GM12878 (cell line): ENCODE measurements around the gene GAGE10. TPM values are rescaled to one million over a fixed set of nuclear protein-coding genes. Genes with fewer than 3 reads are reported as not detected.

ENCODE experiments used
- polyA plus RNA-seq, 11 experiments: library from polyadenylated mRNA; depleted of rRNA in 4 of 11; unstranded in 6 of 11; stranded (reverse) in 5 of 11; fragments of >200 nt; fragmentation: Nextera tagmentation in 4 of 11; fragmentation: Illumina TruSeq in 1 of 11; extraction: Ambion mirVana in 4 of 11; extraction: Trizol in 1 of 11; gene quantifications; 1 replicate in 1 of 11; 2 replicates in 10 of 11; pipeline versions ENCODE4 v1.2.1 to v1.2.3, GENCODE V29; 2011 to 2016; ENCODE audit warnings: inconsistent platforms in 2 of 11, missing spikeins in 2 of 11, low read depth in 1 of 11
- total RNA-seq, 4 experiments: library from RNA; depleted of rRNA in 3 of 4; stranded (reverse); fragments of >200 nt in 3 of 4; fragmentation: Illumina TruSeq in 1 of 4; extraction: Trizol in 1 of 4; gene quantifications; 2 replicates each; pipeline versions ENCODE4 v1.2.1 to v1.2.3, GENCODE V29; 2013 to 2021

Gene GAGE10
- total and polyA plus RNA-seq, 10 of the 15 experiments (the other 5 are each of a cell fraction or from before 2014, with no cell fraction given) = not detected

Other genes starting within 250 kb of the GAGE10 start
Only the 7 nearest of the 17 such genes appear.
- gene SYP, start 103.5 kb upstream of the GAGE10 start, total RNA-seq (2014; rRNA removed) = 0.68 and 0.76 TPM in 2 replicates
- gene SYP, start 103.5 kb upstream of the GAGE10 start, total RNA-seq (2014; rRNA removed; fragmentation: Illumina TruSeq; extraction: Trizol) = 0.81 and 1.0 TPM in 2 replicates
- 0.48 and 0.49 TPM in 2 replicates for gene SYP, start 103.5 kb upstream of the GAGE10 start, total RNA-seq (2021)
- 0.85 and 0.87 TPM in 2 replicates for gene SYP, start 103.5 kb upstream of the GAGE10 start, polyA plus RNA-seq (2011; rRNA removed)
- gene SYP, start 103.5 kb upstream of the GAGE10 start, polyA plus RNA-seq (2014; fragmentation: Illumina TruSeq; extraction: Trizol) = 0.68 and 0.86 TPM in 2 replicates
- gene SYP, start 103.5 kb upstream of the GAGE10 start, polyA plus RNA-seq (2014; fragmentation: Nextera tagmentation; extraction: Ambion mirVana) = under 1 TPM; 0.34 to 0.47 TPM
- gene SYP, start 103.5 kb upstream of the GAGE10 start, polyA plus RNA-seq (2014; rRNA removed) = 1.2 and 1.7 TPM in 2 replicates
- 1 to 10 TPM; 1.0 to 1.1 TPM for gene SYP, start 103.5 kb upstream of the GAGE10 start, polyA plus RNA-seq (2016; fragmentation: Nextera tagmentation; extraction: Ambion mirVana)
- gene CACNA1F, start 70.3 kb upstream of the GAGE10 start, total RNA-seq (2014; rRNA removed) = not detected in 2 replicates
- not detected in 2 replicates for gene CACNA1F, start 70.3 kb upstream of the GAGE10 start, total RNA-seq (2014; rRNA removed; fragmentation: Illumina TruSeq; extraction: Trizol)
- 0.05 TPM in 2 replicates for gene CACNA1F, start 70.3 kb upstream of the GAGE10 start, total RNA-seq (2021)
- gene CACNA1F, start 70.3 kb upstream of the GAGE10 start, polyA plus RNA-seq (2011; rRNA removed) = 0.03 and 0.19 TPM in 2 replicates
- 0.01 TPM in 1 of 2 replicates, not detected in the other for gene CACNA1F, start 70.3 kb upstream of the GAGE10 start, polyA plus RNA-seq (2014; fragmentation: Illumina TruSeq; extraction: Trizol)
- gene CACNA1F, start 70.3 kb upstream of the GAGE10 start, polyA plus RNA-seq (2014; fragmentation: Nextera tagmentation; extraction: Ambion mirVana) = not detected
- 0.04 and 0.13 TPM in 2 replicates for gene CACNA1F, start 70.3 kb upstream of the GAGE10 start, polyA plus RNA-seq (2014; rRNA removed)
- under 1 TPM in 1 of 2 experiments, not detected in 1; 0.32 TPM for gene CACNA1F, start 70.3 kb upstream of the GAGE10 start, polyA plus RNA-seq (2016; fragmentation: Nextera tagmentation; extraction: Ambion mirVana)
- 14.5 and 16.8 TPM in 2 replicates for gene CCDC22, start 68.2 kb upstream of the GAGE10 start, total RNA-seq (2014; rRNA removed)
- 5.1 and 5.2 TPM in 2 replicates for gene CCDC22, start 68.2 kb upstream of the GAGE10 start, total RNA-seq (2014; rRNA removed; fragmentation: Illumina TruSeq; extraction: Trizol)
- 23.6 and 24.6 TPM in 2 replicates for gene CCDC22, start 68.2 kb upstream of the GAGE10 start, total RNA-seq (2021)
- 4.4 and 13.9 TPM in 2 replicates for gene CCDC22, start 68.2 kb upstream of the GAGE10 start, polyA plus RNA-seq (2011; rRNA removed)
- 1.8 and 5.0 TPM in 2 replicates for gene CCDC22, start 68.2 kb upstream of the GAGE10 start, polyA plus RNA-seq (2014; fragmentation: Illumina TruSeq; extraction: Trizol)
- 1 to 10 TPM in 1 of 2 experiments, under 1 TPM in 1; 0.34 to 1.6 TPM for gene CCDC22, start 68.2 kb upstream of the GAGE10 start, polyA plus RNA-seq (2014; fragmentation: Nextera tagmentation; extraction: Ambion mirVana)
- gene CCDC22, start 68.2 kb upstream of the GAGE10 start, polyA plus RNA-seq (2014; rRNA removed) = 15.1 and 18.6 TPM in 2 replicates
- 10 to 100 TPM; 16.1 to 18.2 TPM for gene CCDC22, start 68.2 kb upstream of the GAGE10 start, polyA plus RNA-seq (2016; fragmentation: Nextera tagmentation; extraction: Ambion mirVana)
- gene FOXP3, start 38.9 kb upstream of the GAGE10 start, total RNA-seq (2014; rRNA removed) = not detected in 2 replicates
- gene FOXP3, start 38.9 kb upstream of the GAGE10 start, total RNA-seq (2014; rRNA removed; fragmentation: Illumina TruSeq; extraction: Trizol) = 0.04 TPM in 1 of 2 replicates, not detected in the other
- gene FOXP3, start 38.9 kb upstream of the GAGE10 start, total RNA-seq (2021) = 0.21 and 0.24 TPM in 2 replicates
- gene FOXP3, start 38.9 kb upstream of the GAGE10 start, polyA plus RNA-seq (2011; rRNA removed) = 0.08 TPM in 1 of 2 replicates, not detected in the other
- gene FOXP3, start 38.9 kb upstream of the GAGE10 start, polyA plus RNA-seq (2014; fragmentation: Illumina TruSeq; extraction: Trizol) = 0.06 and 0.10 TPM in 2 replicates
- gene FOXP3, start 38.9 kb upstream of the GAGE10 start, polyA plus RNA-seq (2014; fragmentation: Nextera tagmentation; extraction: Ambion mirVana) = under 1 TPM in 1 of 2 experiments, not detected in 1; 0.02 TPM
- 0.09 and 0.13 TPM in 2 replicates for gene FOXP3, start 38.9 kb upstream of the GAGE10 start, polyA plus RNA-seq (2014; rRNA removed)
- gene FOXP3, start 38.9 kb upstream of the GAGE10 start, polyA plus RNA-seq (2016; fragmentation: Nextera tagmentation; extraction: Ambion mirVana) = under 1 TPM in 1 of 2 experiments, not detected in 1; 0.09 TPM
- gene PPP1R3F, start 33.9 kb upstream of the GAGE10 start, total RNA-seq (2014; rRNA removed) = 2.2 and 2.4 TPM in 2 replicates
- 1.0 and 1.3 TPM in 2 replicates for gene PPP1R3F, start 33.9 kb upstream of the GAGE10 start, total RNA-seq (2014; rRNA removed; fragmentation: Illumina TruSeq; extraction: Trizol)
- gene PPP1R3F, start 33.9 kb upstream of the GAGE10 start, total RNA-seq (2021) = 3.3 and 5.7 TPM in 2 replicates
- 0.13 and 0.53 TPM in 2 replicates for gene PPP1R3F, start 33.9 kb upstream of the GAGE10 start, polyA plus RNA-seq (2011; rRNA removed)
- 0.70 and 0.97 TPM in 2 replicates for gene PPP1R3F, start 33.9 kb upstream of the GAGE10 start, polyA plus RNA-seq (2014; fragmentation: Illumina TruSeq; extraction: Trizol)
- under 1 TPM; 0.18 to 0.26 TPM for gene PPP1R3F, start 33.9 kb upstream of the GAGE10 start, polyA plus RNA-seq (2014; fragmentation: Nextera tagmentation; extraction: Ambion mirVana)
- 4.4 and 4.8 TPM in 2 replicates for gene PPP1R3F, start 33.9 kb upstream of the GAGE10 start, polyA plus RNA-seq (2014; rRNA removed)
- 1 to 10 TPM in 1 of 2 experiments, under 1 TPM in 1; 0.76 to 3.4 TPM for gene PPP1R3F, start 33.9 kb upstream of the GAGE10 start, polyA plus RNA-seq (2016; fragmentation: Nextera tagmentation; extraction: Ambion mirVana)
- gene GAGE12J, start 18.4 kb downstream of the GAGE10 start, total RNA-seq (2014; rRNA removed) = not detected in 2 replicates
- not detected in 2 replicates for gene GAGE12J, start 18.4 kb downstream of the GAGE10 start, total RNA-seq (2014; rRNA removed; fragmentation: Illumina TruSeq; extraction: Trizol)
- not detected in 2 replicates for gene GAGE12J, start 18.4 kb downstream of the GAGE10 start, total RNA-seq (2021)
- gene GAGE12J, start 18.4 kb downstream of the GAGE10 start, polyA plus RNA-seq (2011; rRNA removed) = not detected in 2 replicates
- gene GAGE12J, start 18.4 kb downstream of the GAGE10 start, polyA plus RNA-seq (2014; fragmentation: Illumina TruSeq; extraction: Trizol) = not detected in 2 replicates
- not detected for gene GAGE12J, start 18.4 kb downstream of the GAGE10 start, polyA plus RNA-seq (2014; fragmentation: Nextera tagmentation; extraction: Ambion mirVana)
- not detected in 2 replicates for gene GAGE12J, start 18.4 kb downstream of the GAGE10 start, polyA plus RNA-seq (2014; rRNA removed)
- not detected for gene GAGE12J, start 18.4 kb downstream of the GAGE10 start, polyA plus RNA-seq (2016; fragmentation: Nextera tagmentation; extraction: Ambion mirVana)
- gene GAGE13, start 27.9 kb downstream of the GAGE10 start, total RNA-seq (2014; rRNA removed) = not detected in 2 replicates
- gene GAGE13, start 27.9 kb downstream of the GAGE10 start, total RNA-seq (2014; rRNA removed; fragmentation: Illumina TruSeq; extraction: Trizol) = not detected in 2 replicates
- not detected in 2 replicates for gene GAGE13, start 27.9 kb downstream of the GAGE10 start, total RNA-seq (2021)
- 0.32 TPM in 1 of 2 replicates, not detected in the other for gene GAGE13, start 27.9 kb downstream of the GAGE10 start, polyA plus RNA-seq (2011; rRNA removed)
- gene GAGE13, start 27.9 kb downstream of the GAGE10 start, polyA plus RNA-seq (2014; fragmentation: Illumina TruSeq; extraction: Trizol) = not detected in 2 replicates
- not detected for gene GAGE13, start 27.9 kb downstream of the GAGE10 start, polyA plus RNA-seq (2014; fragmentation: Nextera tagmentation; extraction: Ambion mirVana)
- not detected in 2 replicates for gene GAGE13, start 27.9 kb downstream of the GAGE10 start, polyA plus RNA-seq (2014; rRNA removed)
- not detected for gene GAGE13, start 27.9 kb downstream of the GAGE10 start, polyA plus RNA-seq (2016; fragmentation: Nextera tagmentation; extraction: Ambion mirVana)